GM12891 (cell line): ENCODE measurements around the gene POLE2.

Source experiments
- POLR2A ChIP-seq: IDR thresholded peaks from 2 replicates; pipeline ENCODE4 v1.6.1; 2011; ENCODE audit warnings: low read depth, low read length, control low read depth
- POLR2AphosphoS5 ChIP-seq: IDR thresholded peaks from 2 replicates; pipeline ENCODE4 v1.6.1; 2011; ENCODE audit warnings: low read depth, low read length, control low read depth
- SPI1 ChIP-seq: IDR thresholded peaks from 2 replicates; pipeline ENCODE4 v1.6.1; 2011; ENCODE audit warnings: low read depth, low read length, control low read depth

DNA sequence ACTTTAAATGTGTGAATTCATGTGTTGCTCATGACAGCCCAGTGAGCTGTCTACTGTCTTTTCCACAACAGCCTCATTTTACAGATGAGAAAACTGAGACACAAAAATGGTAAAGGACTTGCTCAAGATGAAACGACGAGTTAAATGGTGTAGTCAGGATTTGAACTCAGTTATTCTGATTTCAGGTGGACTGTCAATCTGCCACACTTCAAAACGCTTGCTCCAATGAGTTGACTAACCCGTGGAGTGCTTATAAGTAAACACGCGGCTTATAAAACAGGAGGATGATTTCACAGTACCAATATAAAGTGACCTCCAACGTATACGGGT, 652 bp upstream of the POLE2 start:
- TF ChIP-seq POLR2A (no peak), POLR2AphosphoS5 (no peak), SPI1 (no peak)
